Endothelial cell of umbilical vein (primary cell): Measurements from ENCODE around the gene SNAPC2. TPM values are rescaled to one million over a fixed set of nuclear protein-coding genes. Genes with fewer than 3 reads are reported as not detected.

Experiments
- BruUV-seq: library from RNA; stranded (reverse); fragments of 400-500 nt; replicated peaks from 2 replicates; lab custom pipeline; 2021; lab: Mats Ljungman, UMichigan
- CTCF ChIA-PET: fragments of 300-600, 350-600 bp; sonication (Branson Sonifier 250); formaldehyde crosslinking; loops from one replicate; lab custom pipeline; 2021; ENCODE audit warnings: antibody characterized with exemption, inconsistent platforms; lab: Charles Lee
- POLR2A ChIA-PET: fragments of 300-600, 350-600 bp; sonication (Branson Sonifier 250); formaldehyde crosslinking; loops from one replicate; lab custom pipeline; 2021; ENCODE audit warnings: antibody characterized with exemption, inconsistent platforms; lab: Charles Lee
- DNase-seq: peaks from one replicate; pipeline ENCODE4 v3.0.0-alpha.2; 2011; ENCODE audit warnings: low read depth, low spot score
- FAIRE-seq: peaks from 2 replicates; lab custom pipeline; 2011; peaks lifted over from hg19 to GRCh38; lab: Jason Lieb, UNC
- H2AFZ ChIP-seq: 2 replicates; pipeline ENCODE4 v1.6.0; 2012; ENCODE audit warnings: low read depth, low read length, control low read depth, inconsistent platforms
- H3K27ac ChIP-seq: 2 replicates; pipeline ENCODE4 v1.5.1; 2011; ENCODE audit warnings: low read depth, mild to moderate bottlenecking, control low read depth, low read length, moderate library complexity; ENCODE audit not compliant: insufficient read depth
- H3K27me3 ChIP-seq, 2 experiments: 2 replicates each; pipeline versions ENCODE4 v1.6.0 to v1.6.1; 2011; ENCODE audit warnings: low read length in 2 of 2, mixed read lengths in 1 of 2; ENCODE audit not compliant: control insufficient read depth in 2 of 2, insufficient read depth in 2 of 2
- H3K36me3 ChIP-seq, 2 experiments: 2 replicates in 1 of 2; 3 replicates in 1 of 2; pipeline ENCODE4 v1.5.1; 2011; ENCODE audit warnings: low read length in 2 of 2, mild to moderate bottlenecking in 1 of 2, moderate library complexity in 1 of 2; ENCODE audit not compliant: control insufficient read depth in 2 of 2, insufficient read depth in 2 of 2; ENCODE audit errors: extremely low read depth in 1 of 2
- H3K4me1 ChIP-seq: 3 replicates; pipeline ENCODE4 v1.5.1; 2011; ENCODE audit warnings: mild to moderate bottlenecking, low read length; ENCODE audit not compliant: control insufficient read depth, insufficient read depth; ENCODE audit errors: extremely low read depth
- H3K4me2 ChIP-seq: 2 replicates; pipeline ENCODE4 v1.6.1; 2011; ENCODE audit warnings: low read length, control low read depth, mixed read lengths; ENCODE audit not compliant: insufficient read depth
- H3K4me3 ChIP-seq, 3 experiments: fragments of 200-600 bp in 1 of 3; sonication (generic), shearing (Covaris generic) in 1 of 3; replicated peaks in 1 of 3; 2 replicates each; pipeline ENCODE4 v1.5.1; 2011 to 2016; ENCODE audit warnings: control low read depth in 3 of 3, low read length in 3 of 3, mild to moderate bottlenecking in 2 of 3, inconsistent platforms in 1 of 3, low read depth in 1 of 3, moderate library complexity in 1 of 3; ENCODE audit not compliant: insufficient read depth in 1 of 3
- H3K79me2 ChIP-seq: 2 replicates; pipeline ENCODE4 v1.6.0; 2012; ENCODE audit warnings: low read length, inconsistent platforms; ENCODE audit not compliant: control insufficient read depth, insufficient read depth
- H3K9ac ChIP-seq: replicated peaks from 2 replicates; pipeline ENCODE3; 2011; ENCODE audit warnings: low read length, control low read depth; ENCODE audit not compliant: insufficient read depth; ENCODE audit errors: extremely low read depth
- H3K9me1 ChIP-seq: replicated peaks from 3 replicates; pipeline ENCODE4 v1.6.0; 2011; ENCODE audit warnings: mild to moderate bottlenecking, low read length; ENCODE audit not compliant: control insufficient read depth, insufficient read depth; ENCODE audit errors: extremely low read depth
- H3K9me3 ChIP-seq: replicated peaks from 2 replicates; pipeline ENCODE4 v1.5.1; 2012; ENCODE audit warnings: low read length, inconsistent platforms; ENCODE audit not compliant: control insufficient read depth, insufficient read depth
- H4K20me1 ChIP-seq: replicated peaks from 2 replicates; pipeline ENCODE3; 2011; ENCODE audit warnings: mild to moderate bottlenecking, low read length; ENCODE audit not compliant: control insufficient read depth, insufficient read depth; ENCODE audit errors: extremely low read depth
- FOS ChIP-seq: IDR thresholded peaks from 2 replicates; pipeline ENCODE4 v1.6.1; 2011; ENCODE audit warnings: mild to moderate bottlenecking, low read length, moderate library complexity, borderline replicate concordance; ENCODE audit not compliant: insufficient read depth
- GATA2 ChIP-seq: IDR thresholded peaks from 2 replicates; pipeline ENCODE4 v1.7.0; 2011; ENCODE audit warnings: low read depth, mild to moderate bottlenecking, moderate library complexity, mixed read lengths, low read length; ENCODE audit not compliant: insufficient read length, insufficient read depth
- JUN ChIP-seq: IDR thresholded peaks from 2 replicates; pipeline ENCODE4 v1.6.1; 2011; ENCODE audit warnings: borderline replicate concordance, low read depth; ENCODE audit not compliant: insufficient read length, insufficient read depth
- MAX ChIP-seq: IDR thresholded peaks from 2 replicates; pipeline ENCODE4 v1.6.1; 2011; ENCODE audit not compliant: insufficient read depth, insufficient read length
- POLR2AphosphoS5 ChIP-seq: IDR thresholded peaks from 2 replicates; pipeline ENCODE4 v1.6.1; 2012; ENCODE audit warnings: low read depth, mild to moderate bottlenecking, control low read depth, low read length, moderate library complexity; ENCODE audit not compliant: insufficient read depth
- dilution Hi-C: fragments of 300-500 bp; cut with MboI; formaldehyde crosslinking; loops from one replicate; pipeline ENCODE4 v1.15.0; 2019; ENCODE audit warnings: low sequenced_read_pairs; ENCODE audit not compliant: extremely low pct_ligation_motif_present
- intact Hi-C: fragments of 100-400 bp; cut with micrococcal nuclease; formaldehyde crosslinking; loops from one replicate; pipeline ENCODE4 v1.10.0; 2022
- polyA plus RNA-seq, 4 experiments: library from polyadenylated mRNA; depleted of rRNA in 3 of 4; stranded (reverse) in 3 of 4; unstranded in 1 of 4; fragments of >200 nt; gene quantifications; 2 replicates each; pipeline versions ENCODE4 v1.2.1 to v1.2.3, GENCODE V29; 2011 to 2012; ENCODE audit warnings: missing spikeins in 1 of 4
- total RNA-seq: library from RNA; stranded (reverse); gene quantifications from 2 replicates; pipeline ENCODE4 v1.2.3, GENCODE V29; 2021

SNAPC2 gene
- total and polyA plus RNA-seq, 2 donors (not counting 3 experiments of a cell fraction or from before 2014, with no cell fraction given) = 23.7 to 25.8 TPM

- no peaks in the 10 kb centered on the region for H3K27me3 ChIP-seq
- H3K27ac ChIP-seq = peak within 1 kb of the TSS; percentile 22
- peak within 1 kb of the TSS; percentile 62 for H3K4me2 ChIP-seq
- H3K36me3 ChIP-seq = no peaks in the 10 kb centered on the region
- TF ChIP-seq POLR2AphosphoS5 (peak; percentile 33), FOS (peak; percentile 47), GATA2 (no peak), JUN (no peak), MAX (no peak)
- H3K4me3 ChIP-seq = peak within 1 kb of the TSS; percentile 31 to 43 (median 42)
- peaks cover 8% of the 10 kb centered on the region for H3K4me1 ChIP-seq
- no peaks in the 10 kb centered on the region for H3K79me2 ChIP-seq
- peak; percentile 33 for DNase-seq
- H2AFZ ChIP-seq = peak within 1 kb of the TSS; percentile 96
- no peaks in the 10 kb centered on the region for H4K20me1 ChIP-seq
- peak; percentile 35 for FAIRE-seq
- POLR2A ChIA-PET = no interaction called here
- CTCF ChIA-PET = interaction anchor here (1.0 to 4.7 kb wide), 4 partner anchors 9 to 207 kb away, joined by 3 to 20 read pairs (median 4); partner anchors contain the start of gene TRAPPC5
- no TSS peak for BruUV-seq
- dilution Hi-C loops = no loop called here
- no peaks in the 10 kb centered on the region for H3K9me1 ChIP-seq
- H3K9me3 ChIP-seq = no peaks in the 10 kb centered on the region
- intact Hi-C loops = loop anchor here (1.0 kb wide), 1 partner anchor 15 kb away; the partner anchor contains the start of gene MAP2K7
- H3K9ac ChIP-seq = peak within 1 kb of the TSS; percentile 51
Measured at GRCh38 chr19:7888145-7888825, 31.9 kb upstream of the SNAPC2 start, which contains the start of gene LRRC8E. Gene LRRC8E, plus strand, starts transcription at chr19:7888510. Its CDS starts 7,094 bp downstream, at chr19:7895604.
